GM19035 (cell line): Measurements from ENCODE around the gene DLG5.

ENCODE experiments used
- ATAC-seq: cut with Tn5 transposase; IDR thresholded peaks from one replicate; pipeline ENCODE4 v1.9.1; 2021; ENCODE audit not compliant: unreplicated experiment

The DLG5 gene

DNA sequence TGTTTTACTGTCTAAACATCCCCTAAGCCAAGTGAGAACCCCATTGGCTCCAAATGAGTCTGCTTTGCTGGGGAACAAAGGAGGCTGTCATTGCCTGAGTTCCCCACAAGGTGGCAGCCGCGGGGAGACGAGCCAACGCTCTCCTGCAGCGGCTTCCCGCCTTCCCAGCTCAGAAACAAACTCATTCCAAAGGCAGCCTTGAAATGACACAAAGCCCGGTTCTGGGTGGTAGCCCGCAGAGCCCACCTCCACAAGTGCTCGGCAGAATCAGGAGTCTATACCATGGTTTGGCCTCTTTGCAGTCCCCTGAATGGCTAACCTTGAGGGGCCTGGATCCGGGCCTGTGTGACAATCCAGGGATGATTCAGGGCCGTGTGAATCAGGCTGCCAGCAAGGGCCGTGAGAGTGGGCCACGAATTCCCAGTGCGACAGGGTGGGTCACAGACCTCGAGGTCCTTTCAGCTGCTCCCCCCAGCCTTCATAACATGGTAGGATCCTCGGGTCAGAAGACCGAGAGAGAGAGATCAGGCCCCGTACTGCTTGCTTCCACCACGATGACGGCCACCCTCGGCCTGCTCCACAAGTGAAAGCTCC is 79.7 kb downstream of the DLG5 start:
- ATAC-seq: peak; percentile 61

DNA sequence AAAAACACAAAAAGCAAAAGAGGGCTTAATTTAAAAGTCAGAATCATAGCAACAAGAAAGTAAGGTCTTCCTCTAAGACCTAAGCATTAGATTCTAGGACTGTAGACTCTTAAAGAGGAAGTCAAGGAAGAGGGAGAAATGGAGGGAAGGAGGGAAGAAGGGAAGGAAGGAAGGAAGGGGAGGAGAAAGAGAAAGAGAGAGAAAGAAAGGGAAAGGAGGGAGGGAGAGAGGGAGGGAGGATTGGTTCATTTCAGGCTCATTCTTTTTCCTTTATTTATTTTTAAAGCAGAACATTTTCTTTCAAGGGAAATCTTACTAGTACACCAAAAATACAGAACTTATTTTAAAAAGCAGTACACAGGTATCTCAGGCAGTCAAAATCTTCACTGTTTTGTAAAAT is 81.1 kb downstream of the DLG5 start:
- no peak for ATAC-seq

DNA sequence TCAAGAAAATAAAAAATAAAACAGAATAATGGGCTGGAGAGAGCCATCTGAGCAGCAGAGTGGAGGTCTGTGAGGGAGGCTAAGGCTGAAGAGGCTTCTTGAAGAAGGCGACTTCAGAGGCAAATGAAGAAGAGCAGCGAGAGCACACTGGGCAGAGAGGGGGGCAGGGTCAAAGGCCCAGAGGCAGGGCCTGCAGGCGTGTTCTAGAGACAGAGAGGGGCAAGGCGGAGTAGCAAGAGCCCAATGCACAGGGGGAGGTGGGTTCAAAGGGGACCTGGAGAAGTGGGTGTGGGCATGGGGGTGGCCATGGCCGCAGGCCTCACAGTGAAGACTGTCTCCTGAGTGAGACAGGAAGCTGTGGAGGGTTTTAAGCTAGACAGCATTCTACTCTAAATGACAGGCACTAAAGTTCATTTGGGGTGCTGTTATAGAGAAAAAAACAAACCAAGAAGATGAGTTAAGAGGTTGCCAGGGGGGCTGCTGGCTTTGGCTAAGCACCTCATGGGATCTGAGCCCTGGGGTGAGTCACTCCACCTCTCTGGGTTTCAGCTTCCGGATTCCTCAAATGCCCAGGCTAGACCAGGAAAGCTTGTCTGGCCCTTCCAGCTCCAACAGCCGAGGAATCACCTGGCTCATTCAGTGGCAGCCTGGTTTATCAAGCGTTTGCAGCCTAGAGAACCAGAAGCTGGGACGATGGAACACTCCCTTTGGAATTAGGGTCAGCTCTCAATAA is 81.7 kb downstream of the DLG5 start:
- ATAC-seq: no peak

DNA sequence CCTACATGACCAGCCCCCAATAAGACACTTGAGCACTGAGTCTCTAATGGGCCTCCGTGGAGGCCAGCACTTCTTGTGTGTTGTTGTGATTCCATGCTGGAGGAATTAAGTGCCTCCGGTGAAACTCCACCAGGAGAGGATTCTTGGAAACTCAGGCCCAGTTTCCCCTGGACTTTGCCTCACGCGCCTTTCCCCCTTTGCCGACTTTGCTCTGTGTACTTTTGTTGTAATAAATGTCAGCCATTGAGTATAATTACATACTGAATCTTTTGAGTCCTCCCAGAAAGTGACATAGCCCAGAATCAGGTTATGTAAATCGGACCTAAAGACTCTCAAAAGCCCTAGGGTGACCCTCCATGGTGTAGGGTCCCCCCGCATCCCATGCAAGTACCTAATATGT is 82.4 kb downstream of the DLG5 start:
- ATAC-seq: no peak

DNA sequence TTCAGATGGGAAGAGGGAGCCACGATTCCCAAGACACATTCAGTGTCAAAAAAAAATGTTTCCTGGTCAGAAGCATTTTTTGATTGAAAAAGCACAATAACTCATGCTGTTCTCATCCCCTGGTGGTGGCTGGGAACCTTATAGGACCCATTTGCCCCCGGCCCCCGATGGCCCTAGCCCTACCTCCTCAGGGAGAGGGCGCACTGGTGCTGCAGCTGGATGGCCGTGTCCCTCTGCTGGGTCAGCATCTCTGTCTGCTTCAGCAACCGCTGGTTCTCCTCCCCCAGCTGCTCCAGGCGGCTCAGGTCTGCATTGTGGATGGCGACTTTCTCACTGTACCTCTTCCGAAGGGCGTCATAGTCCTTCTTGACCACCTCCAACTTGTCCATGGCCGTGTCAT is 83.3 kb downstream of the DLG5 start:
- ATAC-seq: no peak

DNA sequence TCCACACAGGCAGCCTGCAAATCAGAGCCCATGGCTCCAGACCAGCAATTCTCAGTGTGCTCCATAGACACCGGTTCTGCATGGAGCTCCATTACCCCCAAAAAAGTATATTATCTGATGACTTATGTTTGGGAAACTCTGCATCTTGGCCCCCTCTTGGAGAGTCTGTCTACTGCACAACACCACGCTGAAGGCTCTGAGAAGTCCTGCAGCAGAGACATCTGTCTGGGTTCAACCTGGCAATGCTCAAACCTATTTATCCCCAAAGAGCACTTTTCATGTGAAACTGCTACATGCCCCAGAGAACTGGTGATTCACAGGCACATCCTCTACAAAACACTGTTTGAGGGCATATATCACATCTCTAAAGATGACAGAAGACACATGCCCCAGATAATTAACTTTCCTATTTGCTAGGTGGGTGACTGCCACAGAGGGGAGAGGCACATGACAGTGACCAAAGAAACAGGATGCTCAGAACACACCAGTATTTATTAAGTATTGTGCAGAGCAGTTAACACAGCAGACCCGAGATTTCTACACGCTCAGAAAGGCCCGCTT is 83.8 kb downstream of the DLG5 start:
- ATAC-seq: no peak

DNA sequence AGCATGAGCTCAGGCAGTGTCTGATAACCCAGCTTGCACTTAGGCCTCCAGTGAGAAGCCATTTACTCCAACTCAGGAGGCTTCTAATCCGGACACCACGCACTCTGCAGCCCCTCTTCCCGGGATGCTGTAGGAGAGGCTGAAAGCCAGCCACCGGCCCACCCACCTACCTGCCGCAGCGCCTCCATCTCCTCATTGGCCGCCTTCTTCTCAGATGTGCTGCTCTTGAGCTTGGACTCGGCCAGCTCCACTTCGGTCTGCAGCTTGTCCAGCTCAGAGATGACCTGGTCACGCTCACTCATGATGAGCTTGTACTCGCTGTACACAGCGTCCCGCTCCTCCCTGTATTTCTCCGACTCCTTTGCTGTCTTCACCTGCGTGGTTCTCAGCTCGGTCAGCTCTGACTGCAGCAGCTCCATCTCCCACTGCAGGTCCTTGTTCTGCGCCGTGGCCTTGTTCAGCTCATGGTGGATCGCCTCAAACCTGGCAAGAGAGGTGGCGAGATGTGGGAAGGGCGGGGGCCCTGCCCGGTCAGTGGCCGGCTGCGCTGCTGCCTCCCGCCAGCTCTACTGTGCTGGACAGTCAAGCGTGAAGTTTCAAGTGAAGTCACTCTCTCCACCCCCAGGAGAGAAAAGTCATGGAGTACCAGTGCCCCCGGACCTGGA is 84.7 kb downstream of the DLG5 start:
- no peak for ATAC-seq

DNA sequence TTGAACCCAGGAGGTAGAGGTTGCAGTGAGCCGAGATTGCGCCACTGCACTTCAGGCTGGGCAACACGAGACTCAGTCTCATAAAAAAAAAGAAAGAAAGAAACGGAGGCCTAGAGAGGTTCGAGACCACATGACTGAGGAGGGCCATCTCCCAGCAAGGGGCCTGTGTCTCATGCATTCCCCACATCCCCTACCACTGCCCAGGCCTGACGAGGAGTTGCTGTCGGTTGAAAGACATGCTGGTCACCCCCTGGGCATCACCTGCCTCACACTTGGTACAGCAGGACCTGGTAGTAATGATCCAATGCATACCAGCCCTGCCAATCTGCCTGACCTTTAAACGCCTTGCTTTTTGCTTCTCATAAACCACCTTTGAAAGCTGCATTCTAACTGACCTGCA is 85.9 kb downstream of the DLG5 start:
- ATAC-seq: no peak

DNA sequence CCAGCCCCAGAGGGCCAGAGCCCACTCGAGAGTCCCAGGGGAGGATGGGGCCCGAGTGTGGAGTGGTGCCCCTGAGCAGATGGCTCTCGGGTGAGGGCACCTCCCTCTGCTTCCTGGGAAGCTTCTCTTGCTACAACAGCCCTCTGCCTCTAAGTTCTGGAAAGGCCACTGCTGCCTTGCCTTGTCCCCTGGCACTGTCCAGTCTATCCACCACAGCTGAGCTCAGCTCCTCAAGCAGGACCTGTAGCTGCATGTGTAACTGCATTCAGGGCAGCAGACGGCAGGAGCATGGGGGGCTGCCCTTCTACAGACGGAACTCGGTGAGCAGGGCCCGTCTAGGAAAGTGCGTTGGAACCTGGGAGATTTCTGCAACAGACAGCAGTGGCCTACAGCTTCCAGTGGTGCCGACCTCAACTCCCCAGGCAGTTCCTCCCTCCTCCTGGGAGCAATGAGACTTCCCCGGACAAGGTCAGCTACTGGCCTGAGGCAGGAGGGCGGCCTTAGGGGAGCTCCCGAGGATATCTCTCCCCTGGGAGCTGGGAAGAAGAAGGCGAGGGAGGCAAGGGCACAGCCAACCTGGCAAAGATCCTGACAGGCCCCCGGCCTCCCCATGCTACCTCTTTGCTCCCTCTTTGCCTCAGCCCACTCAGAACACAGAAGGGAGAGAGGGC is 88.5 kb downstream of the DLG5 start:
- no peak for ATAC-seq

DNA sequence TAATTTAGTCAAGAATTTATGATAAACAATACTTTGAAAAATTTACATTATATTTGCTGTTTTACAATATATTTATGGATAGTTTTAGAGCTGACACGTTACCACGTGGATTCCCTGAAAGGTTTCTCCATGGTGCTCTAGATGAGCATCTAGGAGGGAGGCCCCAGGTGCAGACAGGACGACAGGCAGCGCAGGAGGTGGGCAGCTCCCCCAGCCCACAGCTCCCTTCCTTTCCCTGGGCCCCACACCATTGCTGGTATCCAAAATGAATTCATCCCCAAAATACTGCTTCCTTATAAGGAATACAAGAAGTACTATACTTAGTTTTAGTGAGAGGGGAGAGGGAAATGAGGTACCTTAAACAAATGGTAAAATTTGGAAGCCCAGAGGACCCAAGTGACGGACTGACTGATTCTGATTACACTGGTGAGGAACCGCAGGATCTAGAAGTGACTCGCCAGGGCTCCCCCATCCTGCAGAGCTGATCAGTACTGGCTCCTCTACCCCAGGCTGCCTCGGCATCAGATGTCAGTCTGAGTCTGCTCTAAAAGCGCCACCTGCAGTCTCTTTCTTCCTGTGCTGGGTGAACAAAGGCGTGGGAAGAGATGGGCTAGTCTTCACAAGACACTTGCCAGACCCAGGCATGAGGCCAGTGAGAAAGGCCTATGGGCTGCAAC is 89.2 kb downstream of the DLG5 start:
- peak; percentile 94 for ATAC-seq

DNA sequence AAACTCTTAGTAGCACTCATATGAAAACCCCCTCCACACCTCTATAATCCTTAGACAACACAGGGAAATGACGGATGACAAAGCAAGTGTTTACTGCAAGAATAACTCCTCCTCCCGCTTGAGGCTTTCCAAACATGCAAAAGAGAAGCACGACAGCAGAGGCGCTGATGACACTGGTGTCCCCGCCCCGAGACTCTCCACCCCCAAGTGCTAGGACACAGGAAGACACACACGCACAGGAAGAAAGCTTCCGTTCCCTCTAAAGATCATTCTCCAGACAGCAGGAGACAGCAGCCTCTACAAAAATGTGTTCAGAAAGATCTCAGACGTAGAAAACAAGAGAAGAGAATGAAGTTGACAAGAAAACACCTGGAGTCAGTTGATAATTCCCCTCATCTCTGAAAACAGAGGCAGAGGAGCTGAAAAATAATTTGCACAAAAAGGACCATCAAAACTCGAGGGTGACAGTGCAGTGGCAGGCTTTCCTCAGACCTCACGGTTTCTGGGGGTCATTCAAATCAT is 90.2 kb downstream of the DLG5 start:
- ATAC-seq: peak; percentile 66

DNA sequence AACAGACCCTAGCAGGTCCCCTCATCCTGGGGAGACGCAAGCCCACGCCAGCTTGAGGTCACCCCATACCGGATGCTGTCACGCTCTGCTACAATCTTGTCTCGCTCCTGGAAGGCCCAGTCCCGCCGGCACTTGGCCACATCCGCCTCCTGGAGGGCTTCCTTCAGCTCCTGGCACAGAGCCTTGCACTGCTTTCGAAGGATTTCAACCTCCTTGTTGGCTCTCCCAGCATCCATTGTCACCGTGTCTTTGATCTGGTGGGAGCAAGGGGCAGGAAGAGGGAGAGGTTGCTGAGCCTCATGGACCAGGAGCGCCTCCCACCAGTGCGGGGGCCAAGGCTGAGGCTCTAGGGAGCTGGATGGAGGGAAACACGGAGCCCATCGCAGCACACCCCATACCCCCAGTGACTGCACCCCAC is 90.9 kb downstream of the DLG5 start:
- no peak for ATAC-seq

DNA sequence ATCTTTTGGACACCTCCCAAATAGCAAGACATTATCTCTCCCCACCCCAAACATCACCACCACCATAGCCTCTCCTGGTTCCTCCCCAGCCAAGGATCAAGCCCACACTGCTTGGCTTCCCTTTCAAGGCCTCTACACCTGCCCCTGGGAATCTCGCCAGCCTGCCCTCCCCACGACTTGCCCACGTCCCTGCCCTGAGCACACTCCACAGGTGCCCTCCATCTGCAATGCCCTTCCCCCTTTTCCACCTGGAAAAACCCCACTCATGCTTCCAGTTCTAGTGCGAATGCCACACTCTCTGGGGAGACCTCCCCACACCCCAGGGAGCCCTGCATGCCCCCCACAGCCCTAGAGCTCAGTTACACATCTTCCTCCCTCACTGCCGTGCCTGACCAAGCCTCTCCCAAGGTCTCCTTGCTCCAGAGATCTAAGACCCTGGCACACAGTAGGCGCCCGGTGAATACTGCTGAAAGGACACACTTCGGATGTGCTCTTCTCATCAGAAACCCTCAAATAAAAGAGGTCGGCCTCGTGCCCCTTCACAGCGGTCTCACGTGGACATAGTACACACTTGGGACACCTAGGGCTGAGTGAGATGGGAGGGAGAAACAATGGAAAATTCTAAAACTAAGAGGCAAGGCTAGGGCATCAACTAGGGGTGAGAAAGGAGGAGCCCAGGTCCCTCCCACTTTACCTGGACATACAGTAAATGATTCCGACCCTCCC is 91.4 kb downstream of the DLG5 start:
- ATAC-seq: no peak

DNA sequence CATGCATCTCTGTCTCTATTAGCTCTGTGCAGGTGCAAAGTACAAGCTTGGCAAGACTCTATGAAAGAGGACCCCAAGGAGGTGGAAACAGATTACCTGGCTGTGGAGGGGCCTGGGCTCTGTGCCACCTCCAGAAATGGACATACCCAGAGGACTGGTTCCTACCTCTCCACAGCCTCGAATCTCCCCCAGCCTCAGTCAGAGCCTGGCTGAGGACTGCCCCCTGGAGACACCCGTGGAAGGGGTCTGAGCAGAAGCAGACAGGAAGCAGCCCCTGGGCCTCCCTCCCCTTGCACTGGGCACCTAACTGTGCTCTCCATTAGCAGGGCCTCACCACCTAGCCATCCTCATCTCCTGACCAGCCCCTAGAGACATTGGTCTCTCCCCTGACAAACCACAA is 92.0 kb downstream of the DLG5 start:
- ATAC-seq: no peak

DNA sequence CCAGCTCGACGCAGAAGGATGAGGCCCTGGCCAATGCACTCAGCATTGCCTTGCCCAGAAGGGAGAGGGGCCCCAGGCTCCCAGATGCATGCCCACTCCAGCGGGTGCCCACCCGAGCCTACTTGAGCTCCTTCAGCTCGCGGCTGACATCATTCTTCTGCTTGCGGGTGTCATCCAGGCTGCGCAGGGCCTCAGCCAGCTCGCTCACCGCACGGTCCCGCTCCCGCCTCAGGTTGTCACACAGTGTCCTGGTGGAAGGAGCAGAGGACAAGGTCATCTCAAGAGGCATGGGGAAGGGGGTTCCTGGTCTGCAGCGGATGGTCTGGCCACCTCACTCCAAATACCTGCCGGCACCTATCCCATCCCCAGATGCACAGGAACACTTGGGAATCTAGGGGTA is 92.8 kb downstream of the DLG5 start:
- ATAC-seq: no peak

DNA sequence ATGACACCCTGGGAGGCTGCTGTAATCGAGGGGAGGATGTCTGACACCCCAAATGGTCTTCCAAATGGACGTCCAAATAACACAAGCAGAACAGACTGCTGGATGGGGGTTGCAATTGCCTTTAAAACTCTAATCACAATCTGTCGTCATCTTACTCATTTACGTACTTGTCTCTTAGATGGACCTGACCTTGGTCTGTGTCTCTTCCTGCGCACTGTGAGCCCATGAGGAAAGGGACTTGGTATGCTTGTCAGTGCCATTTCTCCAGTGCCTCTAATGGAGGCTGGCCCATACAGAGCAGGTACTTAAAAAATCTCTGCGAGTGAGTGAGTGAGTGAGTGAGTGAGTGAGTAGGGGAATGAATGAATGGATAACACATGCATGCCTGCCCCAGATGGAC is 93.3 kb downstream of the DLG5 start:
- ATAC-seq: no peak

DNA sequence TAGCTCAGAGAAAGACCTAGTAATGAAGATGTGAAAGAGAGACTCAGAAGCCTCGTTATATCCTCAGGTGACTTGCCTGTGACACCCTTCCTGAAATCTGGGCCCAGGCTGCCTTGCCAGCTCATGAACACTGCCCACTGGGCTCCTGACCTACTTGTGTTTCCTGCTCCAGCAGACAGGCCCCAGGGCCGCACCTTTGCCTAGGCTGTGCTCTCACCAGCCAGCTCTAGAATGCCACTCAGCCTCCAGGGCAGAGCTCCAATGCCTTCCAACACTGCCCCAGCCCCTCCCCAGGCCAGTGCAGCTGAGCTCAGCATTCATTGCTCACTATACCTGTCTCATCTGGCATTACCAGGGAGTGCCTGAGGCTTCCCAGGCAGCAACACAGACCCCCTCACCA is 94.3 kb downstream of the DLG5 start:
- no peak for ATAC-seq

DNA sequence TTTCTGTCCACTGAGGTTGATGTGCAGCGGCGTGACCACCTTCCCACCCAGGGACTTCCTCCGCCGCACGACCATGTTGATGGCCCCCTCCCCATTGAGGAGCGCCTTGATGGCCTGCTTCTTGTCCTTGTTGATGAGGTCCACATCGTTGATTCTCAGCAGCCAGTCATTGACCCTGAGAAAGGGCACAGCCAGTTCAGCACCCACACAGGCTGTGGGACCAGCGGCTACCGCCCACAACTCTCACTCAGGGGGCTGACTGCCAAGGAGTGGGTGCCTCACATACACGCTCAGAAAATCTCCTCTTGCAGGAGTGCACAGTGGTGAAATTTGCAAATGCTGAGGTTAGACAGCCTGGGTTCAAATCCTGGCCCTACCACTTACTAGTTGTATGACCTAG is 97.2 kb downstream of the DLG5 start:
- ATAC-seq: no peak

DNA sequence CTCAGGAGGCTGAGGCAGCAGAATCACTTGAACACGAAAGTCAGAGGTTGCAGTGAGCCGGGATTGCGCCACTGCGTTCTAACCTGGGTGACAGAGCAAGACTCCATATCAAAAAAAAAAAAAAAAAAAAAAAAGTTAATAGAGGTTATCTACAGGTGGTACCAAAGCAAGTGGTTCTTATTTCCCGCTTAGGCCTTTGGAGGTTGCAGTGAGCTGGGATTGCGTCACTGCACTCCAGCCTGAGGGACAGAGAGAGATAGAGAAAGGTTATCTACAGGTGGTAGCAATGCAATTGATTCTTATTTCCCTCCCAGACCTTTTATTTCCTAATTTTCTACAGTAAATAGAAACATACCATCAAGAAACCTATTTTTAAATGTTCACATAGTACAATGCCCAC is 98.2 kb downstream of the DLG5 start:
- no peak for ATAC-seq

DNA sequence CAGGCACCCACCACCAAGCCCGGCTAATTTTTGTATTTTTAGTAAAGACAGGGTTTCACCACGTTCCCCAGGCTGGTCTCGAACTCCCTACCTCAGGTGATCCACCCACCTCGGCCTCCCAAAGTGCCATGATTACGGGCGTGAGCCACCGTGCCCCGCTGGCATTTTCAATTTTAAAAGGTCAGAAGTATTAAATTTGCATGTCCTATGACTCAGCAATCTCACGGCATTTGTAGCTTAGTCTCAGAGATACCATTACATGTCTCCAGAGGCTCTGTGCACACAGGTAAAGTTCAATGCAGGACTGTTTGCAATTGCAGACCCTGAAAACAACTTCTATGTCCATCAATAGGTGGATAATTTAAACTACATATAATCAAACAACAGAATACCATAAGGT is 99.2 kb downstream of the DLG5 start:
- no peak for ATAC-seq
